Cerebellar nuclear complex (tissue), 1 donor: Measurements from ENCODE around the gene NBEAL1.
"Not testable (repeated sequence)": the region's sequence is repeated elsewhere in the genome, so short reads cannot be mapped to it uniquely, and the experiment has no call there.

ENCODE experiments used
- DNase-seq, 2 experiments: peaks; one replicate each; lab custom pipeline; 2025; lab: John Stamatoyannopoulos, UW

Gene NBEAL1

DNA sequence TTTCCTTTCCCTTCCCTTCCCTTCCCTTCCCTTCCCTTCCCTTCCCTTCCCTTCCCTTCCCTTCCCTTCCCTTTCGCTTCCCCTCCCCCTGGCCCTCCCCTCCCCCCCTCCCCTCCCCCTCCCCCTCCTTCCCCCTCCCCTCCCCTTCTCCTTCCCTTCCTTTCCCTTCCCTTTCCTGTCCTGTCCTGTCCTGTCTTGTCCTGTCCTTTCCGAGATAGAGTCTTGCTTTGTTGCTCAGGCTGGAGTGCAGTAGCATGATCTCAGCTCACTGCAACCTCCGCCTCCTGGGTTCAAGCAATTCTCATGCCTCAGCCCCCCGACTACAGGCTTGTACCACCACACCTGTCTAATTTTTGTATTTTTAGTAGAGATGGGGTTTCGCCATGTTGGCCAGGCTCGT lies 24.5 kb downstream of the NBEAL1 start:
- not testable (repeated sequence) for DNase-seq

DNA sequence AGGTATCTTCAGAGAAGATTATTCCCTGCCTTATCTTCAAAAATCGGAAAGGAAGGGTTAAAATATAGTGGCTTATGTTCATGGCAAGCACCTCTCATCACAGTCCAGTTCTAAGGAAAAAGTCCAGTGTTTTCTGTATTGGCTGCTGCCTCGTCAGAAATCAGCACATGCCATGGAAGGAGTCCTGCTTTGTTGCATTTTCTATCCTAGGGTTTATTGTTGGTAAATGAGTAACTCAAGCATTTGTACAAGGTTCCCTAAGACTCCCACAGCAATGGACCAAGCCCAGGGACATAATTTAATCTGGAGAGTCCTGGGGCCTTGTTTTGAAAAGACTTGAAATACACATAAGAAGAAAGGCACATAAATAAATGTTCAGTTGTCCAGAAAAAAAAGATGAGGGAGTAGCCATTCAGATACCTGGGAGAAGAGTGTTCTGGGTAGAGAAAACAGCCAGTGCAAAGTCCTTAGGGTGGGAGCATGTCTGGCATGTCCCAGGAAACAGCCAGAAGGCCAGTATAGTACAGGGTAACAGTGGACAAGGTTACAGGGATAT lies 26.4 kb downstream of the NBEAL1 start:
- no peak for DNase-seq

DNA sequence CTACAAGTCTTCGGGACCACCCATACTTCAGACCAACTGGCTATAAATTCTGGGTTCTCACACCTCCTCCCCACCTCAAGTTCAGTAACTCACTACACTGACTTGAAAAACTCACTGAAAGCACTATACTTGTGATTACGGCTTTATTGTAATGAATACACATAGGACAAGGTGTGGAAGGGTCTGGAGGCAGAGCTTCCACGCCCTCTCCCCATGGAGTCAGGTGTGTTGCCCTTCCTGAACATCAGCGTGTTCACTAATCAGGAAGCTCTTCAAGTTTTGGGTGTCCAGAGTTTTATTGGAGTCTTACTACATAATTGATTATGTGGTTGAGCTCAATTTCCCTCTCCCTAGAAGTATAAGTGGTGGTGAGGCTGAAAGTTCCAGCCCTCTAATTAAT lies 27.5 kb downstream of the NBEAL1 start:
- DNase-seq: no peak

DNA sequence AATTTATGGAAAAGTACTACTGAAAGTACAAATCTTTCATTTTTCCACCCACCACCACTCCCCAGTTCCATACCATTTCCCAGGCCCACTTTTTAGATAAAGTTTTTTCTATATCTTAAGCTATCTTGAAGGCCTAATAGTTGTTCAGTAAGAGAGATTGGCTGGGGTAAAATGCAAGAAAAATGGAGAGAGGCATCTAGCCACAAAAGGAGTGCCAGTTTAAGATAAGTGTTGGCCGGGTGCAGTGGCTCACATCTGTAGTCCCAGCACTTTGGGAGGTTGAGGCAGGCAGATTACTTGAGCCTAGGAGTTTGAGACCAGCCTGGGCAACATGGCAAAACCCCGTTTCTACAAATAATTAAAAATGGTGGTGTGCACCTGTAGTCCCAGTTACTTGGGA lies 28.6 kb downstream of the NBEAL1 start:
- no peak for DNase-seq

DNA sequence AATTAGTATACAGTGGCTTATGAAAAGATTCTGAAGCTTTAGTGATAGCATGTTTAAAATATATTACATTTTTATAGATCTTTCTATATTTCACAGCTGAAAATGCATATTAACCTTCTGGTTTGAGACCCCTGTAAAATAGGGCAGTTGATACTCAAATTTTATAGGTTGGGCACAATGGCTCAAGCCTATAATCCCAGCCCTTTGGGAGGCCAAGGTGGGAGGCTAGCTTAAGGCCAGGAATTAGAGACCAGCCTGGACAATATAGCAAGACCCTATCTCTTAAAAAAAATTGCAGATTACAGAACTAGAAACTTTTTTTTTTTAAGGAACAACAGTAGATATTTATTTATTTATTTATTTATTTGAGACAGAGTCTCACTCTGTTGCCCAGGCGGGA lies 31.2 kb downstream of the NBEAL1 start:
- DNase-seq: no peak

DNA sequence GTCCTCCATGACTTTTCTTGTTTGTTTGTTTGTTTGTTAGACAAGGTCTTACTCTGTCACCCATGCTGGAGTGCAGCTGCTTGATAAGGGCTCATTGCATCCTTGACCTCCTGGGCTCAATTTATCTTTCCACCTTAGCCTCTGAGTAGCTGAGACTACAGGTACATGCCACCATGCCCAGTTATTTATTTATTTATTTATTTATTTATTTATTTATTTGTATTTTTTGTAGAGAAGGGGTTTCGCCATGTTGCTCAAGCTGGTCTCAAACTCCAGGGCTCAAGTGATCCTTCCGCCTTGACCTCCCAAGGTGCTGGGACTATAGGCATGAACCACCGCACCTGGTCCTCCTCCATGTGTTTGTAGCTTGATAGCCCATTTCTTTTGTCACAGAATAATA lies 37.9 kb downstream of the NBEAL1 start:
- DNase-seq: no peak

DNA sequence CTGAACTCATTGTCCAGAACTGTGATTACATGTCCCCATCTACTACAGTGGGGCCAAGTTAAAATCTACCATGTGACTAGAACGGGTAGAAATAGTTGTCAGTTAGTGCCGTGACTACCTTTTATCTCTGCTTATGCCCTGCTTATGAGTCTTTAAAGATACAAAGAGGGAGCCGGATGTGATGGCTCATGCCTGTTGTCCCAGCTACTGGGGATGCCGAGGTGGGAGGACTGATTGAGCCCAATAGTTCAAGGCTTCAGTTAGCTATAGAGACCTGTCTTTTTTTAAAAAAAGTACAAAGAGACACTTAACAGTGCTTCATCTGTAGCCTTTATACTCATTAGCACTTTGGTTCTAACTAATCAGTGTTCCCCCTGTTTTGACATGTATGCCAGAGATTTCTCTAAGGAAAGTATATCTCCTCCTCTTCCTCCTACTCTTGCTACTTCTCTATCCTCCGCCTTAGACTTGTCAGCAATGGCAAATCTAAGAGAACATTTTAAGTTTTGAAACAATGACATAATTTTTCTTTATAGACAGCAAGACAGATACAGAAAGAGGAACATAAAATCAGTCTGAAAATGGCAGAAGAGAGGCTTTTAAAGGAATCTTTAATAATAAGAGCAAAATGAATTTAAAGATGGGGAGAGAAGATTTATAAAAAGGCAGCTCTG lies 45.0 kb downstream of the NBEAL1 start:
- no peak for DNase-seq

DNA sequence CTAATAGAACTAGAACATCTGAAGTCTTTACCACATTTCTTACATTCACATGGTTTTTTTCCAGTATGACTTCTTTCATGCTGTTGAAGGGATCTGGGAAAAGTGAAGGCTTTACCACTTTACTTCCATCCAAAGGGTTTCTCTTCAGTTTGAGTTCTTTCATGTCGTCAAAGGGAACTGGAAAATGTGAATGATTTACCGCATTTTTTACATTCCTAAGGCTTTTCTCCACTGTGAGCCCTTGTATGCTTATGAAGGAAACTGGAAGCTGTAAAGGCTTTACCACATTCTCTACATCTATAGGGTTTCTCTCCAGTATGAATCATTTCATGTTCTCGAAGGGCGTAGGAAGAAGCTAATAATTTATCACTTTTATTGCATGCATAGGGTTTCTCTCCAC lies 46.7 kb downstream of the NBEAL1 start:
- DNase-seq: no peak

DNA sequence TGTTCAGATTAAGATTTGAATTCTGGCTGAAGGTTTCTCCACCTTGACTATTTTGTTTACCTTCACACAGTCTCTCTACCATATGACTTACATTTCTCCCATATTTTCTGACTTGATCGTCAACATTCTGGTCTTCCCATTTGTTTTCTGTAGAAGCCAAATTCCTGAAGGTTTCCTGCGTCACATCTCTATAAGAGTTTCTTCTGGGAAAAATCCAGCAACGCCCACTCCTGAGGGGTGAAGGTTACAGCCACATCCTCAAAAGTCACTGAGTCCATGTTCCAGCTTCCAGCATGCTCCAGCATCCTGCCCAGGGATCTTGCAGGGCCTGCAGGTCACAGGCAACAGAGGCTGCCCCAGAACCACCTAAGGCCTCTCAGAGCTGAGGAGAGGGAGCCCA lies 47.5 kb downstream of the NBEAL1 start:
- no peak for DNase-seq

DNA sequence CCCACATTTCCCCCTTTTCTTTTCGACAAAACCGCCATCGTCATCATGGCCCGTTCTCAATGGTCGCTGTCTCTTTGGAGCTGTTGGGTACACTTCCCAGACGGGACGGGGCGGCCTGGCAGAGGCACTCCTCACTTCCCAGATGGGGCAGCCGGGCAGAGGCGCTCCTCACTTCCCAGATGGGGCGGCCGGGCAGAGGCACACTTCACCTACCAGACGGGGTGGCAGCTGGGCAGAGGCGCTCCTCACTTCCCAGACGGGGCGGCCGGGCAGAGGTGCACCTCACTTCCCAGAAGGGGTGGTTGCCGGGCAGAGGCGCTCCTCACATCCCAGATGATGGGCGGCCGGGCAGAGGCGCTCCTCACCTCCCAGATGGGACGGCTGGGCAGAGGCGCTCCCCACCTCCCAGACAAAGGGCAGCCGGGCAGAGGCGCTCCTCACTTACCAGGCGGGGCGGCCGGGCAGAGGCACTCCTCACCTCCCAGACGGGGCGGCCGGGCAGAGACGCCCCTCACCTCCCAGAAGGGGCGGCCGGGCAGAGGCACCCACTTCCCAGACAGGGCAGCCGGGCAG lies 51.9 kb downstream of the NBEAL1 start:
- DNase-seq: not testable (repeated sequence)

DNA sequence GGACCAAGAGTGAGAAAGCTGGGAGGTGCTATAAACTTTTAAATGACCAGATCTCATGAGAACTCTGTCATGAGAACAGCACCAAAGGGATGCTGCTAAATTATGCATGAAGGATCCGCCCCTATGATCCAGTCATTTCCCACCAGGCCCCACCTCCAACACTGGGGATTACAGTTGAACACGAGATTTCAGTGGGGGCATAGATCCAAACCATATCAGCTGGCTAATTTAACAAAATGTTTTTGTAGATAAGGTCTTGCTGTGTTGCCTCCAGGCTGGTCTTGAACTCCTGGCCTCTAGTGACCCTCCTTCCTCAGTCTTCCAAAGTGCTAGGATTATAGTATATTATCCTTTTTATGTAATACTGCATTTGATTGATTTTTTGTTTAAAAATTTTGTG lies 56.0 kb downstream of the NBEAL1 start:
- no peak for DNase-seq

DNA sequence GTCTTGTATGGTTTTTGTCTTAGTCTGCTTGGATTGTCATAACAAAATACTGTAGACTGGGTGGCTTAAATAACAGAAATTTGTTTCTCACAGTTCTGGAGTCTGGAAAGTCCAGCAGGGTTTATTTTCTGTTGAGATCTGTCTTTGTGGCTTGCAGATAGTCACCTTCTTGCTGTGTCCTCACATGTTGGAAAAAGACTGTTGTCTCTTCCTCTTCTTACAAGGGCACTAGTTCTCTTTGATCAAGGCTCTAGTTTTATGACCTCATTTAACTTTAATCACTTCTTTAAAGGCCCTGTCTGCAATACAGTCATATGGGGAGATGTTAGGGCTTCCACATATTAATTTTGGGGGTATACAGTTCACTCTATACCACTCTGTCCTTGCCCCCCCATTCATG lies 56.5 kb downstream of the NBEAL1 start:
- no peak for DNase-seq

DNA sequence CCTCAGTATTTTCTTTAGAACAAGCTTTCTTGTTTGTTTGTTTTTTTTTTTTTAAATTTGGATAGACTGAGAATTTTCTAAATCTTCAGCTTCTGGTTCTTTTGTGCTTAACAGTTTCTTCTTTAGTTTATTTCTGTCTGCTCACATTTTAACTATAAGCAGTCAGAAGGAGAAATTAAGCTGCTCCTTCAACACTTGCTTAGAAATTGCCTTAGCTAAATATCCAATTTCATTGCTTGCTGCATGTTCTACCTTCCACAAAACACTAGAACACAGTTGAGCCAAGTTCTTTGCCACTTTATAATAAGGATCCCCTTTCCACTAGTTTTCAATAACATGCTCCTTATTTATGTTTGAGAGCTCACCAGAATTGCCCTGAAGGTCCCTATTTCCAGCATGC lies 57.7 kb downstream of the NBEAL1 start:
- no peak for DNase-seq

DNA sequence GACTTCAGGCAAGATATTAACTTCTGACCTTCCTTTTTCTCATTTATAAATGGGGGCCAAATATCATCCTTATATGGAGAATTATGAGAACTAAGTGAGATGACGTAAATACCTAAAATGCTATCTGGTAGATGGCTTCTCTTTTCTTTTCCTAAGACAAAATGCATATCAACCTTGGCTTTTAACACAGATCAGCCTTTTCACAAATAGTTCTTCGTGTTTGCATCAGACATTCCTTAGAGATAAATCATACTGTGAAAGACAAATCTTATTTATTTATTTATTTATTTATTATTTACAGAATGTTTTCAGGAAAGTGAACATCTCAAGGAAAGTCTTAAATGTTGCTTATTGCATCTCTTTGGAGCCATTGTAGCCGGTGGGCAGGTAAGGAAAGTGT lies 62.8 kb downstream of the NBEAL1 start:
- DNase-seq: no peak

DNA sequence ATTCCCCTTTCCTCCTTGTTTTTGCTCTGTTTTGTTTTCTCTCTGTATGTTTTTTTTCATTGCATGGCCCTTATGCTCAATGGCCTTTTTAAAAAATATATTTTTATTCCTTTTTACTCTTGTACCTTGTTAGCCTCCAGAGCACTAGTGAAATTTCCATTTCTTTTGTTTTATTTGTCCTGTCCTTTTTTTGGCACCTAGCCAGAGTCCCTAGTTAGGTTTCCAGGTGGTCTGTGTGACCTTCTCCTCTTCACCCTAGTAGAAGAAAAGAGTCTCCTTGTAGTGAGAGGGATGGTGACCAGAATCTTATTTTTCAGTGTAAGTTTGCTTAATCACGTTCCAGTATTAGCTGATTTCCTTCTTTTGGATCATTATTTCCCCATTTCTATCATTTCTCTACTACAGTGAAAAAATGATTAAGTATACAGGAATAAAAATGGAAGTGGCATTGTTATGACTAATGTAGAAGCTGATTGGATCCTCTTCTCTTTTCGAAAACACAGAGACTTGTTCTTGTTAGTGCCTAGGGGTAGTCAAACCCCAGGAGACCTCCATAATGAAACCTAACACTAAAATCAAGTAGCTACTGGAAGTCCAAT lies 65.9 kb downstream of the NBEAL1 start:
- no peak for DNase-seq

DNA sequence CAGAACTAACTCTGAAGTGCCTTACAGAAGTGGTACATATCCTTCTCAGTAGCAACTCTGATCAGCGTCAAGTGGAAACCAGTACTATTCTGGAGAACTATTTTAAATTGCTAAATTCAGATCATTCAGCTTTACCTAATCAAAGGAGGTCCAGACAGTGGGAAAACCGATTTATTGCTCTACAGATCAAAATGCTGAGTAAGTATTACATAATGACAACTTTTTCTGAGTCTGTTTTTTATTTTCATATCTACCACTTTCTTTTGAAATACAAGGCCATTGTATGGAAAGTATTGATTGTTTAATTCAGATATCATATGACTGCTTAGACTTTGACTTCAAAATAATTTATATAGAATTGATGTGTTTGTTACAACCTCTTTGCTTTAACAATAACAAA lies 68.7 kb downstream of the NBEAL1 start:
- no peak for DNase-seq

DNA sequence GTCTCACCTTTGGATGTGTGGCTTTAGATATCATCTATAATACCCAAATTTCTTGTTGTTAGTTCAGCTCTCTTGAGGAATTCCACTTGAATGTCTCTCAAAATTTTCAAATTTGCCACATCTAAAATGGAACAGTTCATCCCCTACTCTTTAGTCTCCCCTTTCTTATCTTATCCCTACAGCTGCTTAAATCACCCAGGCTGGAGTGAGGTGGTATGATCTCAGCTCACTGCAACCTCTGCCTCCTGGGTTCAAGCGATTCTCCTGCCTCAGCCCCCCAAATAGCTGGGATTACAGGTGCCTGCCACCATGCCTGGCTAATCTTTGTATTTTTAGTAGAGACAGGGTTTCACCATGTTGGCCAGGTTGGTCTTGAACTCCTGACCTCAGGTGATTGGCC lies 71.7 kb downstream of the NBEAL1 start:
- not testable (repeated sequence) for DNase-seq

DNA sequence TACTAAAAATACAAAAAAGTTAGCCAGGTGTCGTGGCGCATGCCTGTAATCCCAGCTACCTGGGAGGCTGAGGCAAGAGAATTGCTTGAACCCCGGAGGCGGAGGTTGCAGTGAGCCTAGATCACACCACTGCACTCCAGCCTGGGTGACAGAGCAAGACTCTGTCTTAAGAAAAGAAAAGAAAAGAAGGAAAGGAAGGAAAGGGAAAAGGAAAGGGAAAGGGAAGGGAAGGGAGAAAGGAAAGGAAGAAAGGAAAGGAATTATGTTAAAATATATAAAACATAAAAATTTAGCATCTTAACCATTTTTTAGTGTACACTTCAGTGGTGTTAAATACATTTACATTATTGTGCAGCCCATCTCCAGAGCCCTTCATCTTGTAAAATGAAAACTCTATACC lies 76.0 kb downstream of the NBEAL1 start:
- not testable (repeated sequence) for DNase-seq

DNA sequence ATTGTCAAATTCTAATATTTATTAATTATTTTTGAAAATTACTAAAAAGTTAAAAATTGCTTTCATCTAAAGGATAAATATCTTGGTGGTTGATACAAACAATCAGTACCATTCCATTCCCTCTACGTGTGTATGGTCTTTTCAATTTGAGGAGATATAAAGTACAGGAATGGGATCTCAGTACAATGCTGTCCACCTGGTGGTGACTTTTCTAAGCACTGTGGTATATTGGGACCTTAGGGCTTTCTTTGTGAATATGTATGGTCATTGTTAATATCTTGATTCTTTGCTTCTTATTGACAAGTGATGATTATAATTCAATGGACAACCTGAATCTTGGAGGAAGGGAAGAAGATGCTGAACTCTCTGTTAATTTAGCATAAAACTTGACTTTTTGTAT lies 83.1 kb downstream of the NBEAL1 start:
- DNase-seq: no peak

DNA sequence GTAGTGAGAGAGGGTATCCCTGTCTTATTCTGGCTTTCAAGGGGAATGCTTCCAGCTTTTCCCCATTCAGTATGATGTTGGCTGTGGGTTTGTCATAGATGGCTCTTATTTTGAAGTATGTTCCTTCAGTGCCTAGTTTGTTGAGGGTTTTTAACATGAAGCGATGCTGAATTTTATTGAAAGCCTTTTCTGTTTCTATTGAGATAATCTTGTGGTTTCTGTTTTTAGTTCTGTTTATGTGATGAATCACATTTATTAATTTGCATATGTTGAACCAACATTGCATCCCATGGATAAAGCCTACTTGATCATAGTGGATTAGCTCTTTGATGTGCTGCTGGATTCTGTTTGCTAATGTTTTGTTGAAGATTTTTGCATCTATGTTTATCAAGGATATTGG lies 87.7 kb downstream of the NBEAL1 start:
- DNase-seq: not testable (repeated sequence)

DNA sequence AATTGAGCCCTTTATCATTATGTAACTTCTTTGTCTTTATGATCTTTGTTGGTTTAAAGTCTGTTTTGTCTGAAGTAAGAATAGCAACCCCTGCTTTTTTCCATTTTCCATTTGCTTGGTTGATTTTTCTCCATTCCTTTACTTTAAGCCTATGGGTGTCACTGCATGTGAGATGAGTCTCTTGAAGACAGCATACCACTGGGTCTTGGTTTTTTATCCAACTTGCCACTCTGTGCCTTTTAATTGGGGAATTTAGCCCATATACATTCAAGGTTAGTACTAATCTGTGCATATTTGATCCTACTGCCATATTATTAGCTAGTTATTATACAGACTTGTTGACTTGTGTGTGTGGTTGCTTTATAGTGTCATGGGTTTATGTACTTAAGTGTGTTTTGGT lies 89.6 kb downstream of the NBEAL1 start:
- no peak for DNase-seq

DNA sequence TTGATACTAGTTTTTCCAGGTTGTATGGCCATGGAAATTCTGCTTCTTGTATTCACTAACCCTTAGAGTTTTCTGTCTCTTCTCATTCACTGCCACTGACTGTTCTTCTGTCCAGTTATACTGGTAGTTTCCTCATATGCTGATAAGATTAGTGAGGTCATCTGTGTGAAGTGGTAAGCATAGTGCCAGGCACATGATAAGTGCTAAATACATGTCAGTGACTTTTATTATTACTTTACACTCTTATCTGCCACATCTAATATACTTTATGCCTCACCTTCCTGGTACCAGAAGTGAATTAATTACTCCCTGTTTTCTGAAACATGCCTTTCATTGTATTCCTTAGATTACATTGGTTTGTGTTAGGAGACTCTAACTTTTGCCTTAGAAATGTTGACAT lies 91.3 kb downstream of the NBEAL1 start:
- no peak for DNase-seq

DNA sequence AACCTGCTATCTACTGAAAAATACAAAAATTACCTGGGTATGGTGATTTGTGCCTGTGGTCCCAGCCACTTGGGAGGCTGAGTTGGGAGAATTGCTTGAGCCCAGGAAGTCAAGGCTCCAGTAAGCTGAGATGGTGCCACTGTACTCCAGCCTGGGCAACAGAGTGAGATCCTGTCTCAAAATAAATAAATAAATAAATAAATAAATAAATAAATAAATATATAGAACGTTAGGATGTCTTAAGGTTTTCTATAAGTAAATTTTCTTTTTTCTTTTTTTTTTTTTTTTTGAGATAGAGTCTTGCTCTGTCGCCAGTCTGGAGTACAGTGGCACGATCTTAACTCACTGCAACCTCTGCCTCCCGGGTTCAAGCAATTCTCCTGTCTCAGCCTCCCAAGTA lies 95.8 kb downstream of the NBEAL1 start:
- DNase-seq: not testable (repeated sequence)

DNA sequence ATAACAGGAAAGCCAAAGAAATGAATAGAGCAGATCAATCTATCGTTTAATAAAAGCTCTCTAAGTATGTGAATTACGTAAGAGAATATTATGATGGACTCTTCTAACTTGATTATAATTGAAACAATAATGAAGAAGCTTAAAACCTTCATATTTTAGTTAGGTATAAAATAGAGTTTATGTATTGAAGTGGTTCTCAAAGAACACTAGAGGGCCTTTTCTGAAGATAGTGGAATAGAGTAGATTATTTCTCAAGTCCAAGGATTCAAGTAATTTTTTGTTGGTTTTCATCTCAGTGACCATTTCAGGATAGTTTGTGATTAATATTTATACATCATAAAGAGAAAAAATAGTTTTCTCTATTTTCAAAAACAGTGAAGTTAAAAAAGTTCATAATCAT lies 97.7 kb downstream of the NBEAL1 start:
- no peak for DNase-seq
